Subcutaneous adipose tissue (tissue), 4 donors: ENCODE data around the gene PCGF1. TPM values are rescaled to one million over a fixed set of nuclear protein-coding genes. Genes with fewer than 3 reads are reported as not detected.

Experiments
- total RNA-seq, 4 donors: library from RNA; depleted of rRNA; stranded (reverse); fragments of >200 nt; gene quantifications; one replicate each; pipeline ENCODE4 v1.1.0, GENCODE V29; 2016
- TF ChIP-seq, protein P1 (sequence below): fragments of 450-650 bp; IDR thresholded peaks from one replicate; pipeline ENCODE4 v1.5.1; 2016; ENCODE audit warnings: low read depth, mild to moderate bottlenecking, control low read depth, antibody characterized with exemption, moderate library complexity

The PCGF1 gene
- 10 to 100 TPM in 2 of 4 donors, 1 to 10 TPM in 2; 6.4 to 17.8 (median 10.8) TPM for total RNA-seq

DNA sequence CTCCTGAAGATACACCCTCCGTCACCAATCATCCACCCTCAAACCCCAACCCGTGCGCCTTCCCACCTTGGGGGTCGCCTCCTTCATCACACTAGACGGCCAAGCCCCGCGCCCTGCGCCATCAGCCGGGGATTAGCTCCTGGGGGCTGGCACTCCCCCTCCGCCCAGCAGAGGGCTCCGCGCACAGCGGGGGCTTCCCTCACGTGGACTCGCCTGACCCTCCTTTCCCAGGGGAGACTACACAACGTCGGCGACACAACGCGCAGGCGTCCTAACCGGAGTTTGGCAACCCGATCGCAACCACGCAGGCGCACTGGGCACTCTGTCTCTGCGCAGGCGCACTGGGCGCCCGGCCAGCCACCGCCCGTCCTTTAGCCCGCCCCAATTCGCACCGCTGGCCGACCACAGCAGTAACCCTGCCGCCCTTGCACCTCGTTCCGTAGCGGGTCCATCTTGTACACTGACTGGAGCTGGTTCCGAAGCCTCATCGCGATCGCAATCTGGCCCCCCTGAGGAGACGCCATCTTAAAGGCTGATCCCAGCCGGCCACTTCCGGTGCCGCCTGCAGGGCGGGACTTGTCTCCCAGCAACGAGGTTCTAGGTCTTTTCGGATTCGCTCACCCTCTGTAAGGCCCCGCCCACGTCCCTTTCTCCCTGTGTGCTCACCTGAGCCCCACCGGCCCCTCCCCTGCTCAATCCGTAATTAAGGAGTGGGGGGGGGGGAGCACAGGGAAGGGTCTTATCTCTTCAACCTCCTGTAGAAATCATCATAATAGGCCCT, at the start of gene PCGF1:
TSS of gene PCGF1 (minus strand) at position 551 of the 781 bp plus-strand sequence. CDS start at position 524, 27 bp downstream.
- TF ChIP-seq, protein P1, sequence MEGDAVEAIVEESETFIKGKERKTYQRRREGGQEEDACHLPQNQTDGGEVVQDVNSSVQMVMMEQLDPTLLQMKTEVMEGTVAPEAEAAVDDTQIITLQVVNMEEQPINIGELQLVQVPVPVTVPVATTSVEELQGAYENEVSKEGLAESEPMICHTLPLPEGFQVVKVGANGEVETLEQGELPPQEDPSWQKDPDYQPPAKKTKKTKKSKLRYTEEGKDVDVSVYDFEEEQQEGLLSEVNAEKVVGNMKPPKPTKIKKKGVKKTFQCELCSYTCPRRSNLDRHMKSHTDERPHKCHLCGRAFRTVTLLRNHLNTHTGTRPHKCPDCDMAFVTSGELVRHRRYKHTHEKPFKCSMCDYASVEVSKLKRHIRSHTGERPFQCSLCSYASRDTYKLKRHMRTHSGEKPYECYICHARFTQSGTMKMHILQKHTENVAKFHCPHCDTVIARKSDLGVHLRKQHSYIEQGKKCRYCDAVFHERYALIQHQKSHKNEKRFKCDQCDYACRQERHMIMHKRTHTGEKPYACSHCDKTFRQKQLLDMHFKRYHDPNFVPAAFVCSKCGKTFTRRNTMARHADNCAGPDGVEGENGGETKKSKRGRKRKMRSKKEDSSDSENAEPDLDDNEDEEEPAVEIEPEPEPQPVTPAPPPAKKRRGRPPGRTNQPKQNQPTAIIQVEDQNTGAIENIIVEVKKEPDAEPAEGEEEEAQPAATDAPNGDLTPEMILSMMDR: no peak

DNA sequence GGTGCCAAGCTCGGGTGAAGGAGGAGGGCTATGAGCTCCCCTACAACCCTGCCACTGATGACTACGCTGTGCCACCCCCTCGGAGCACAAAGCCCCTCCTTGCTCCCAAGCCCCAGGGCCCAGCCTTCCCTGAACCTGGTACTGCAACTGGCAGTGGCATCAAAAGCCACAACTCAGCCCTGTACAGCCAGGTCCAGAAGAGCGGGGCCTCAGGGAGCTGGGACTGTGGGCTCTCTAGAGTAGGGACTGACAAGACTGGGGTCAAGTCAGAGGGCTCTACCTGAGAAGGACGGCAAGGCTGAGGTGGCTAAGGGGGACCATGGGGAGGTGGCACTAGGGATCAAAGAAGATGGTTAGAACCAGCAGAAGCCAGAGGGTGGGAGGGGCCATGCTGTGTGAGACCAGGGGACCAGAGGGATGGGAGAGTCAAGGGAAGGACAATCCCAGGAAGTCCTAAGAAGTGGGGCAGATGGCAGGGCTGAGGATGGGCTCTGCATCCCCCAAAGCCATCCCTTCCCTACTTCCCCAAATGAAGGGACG, 49.4 kb upstream of the PCGF1 start:
- TF ChIP-seq, protein P1: no peak

DNA sequence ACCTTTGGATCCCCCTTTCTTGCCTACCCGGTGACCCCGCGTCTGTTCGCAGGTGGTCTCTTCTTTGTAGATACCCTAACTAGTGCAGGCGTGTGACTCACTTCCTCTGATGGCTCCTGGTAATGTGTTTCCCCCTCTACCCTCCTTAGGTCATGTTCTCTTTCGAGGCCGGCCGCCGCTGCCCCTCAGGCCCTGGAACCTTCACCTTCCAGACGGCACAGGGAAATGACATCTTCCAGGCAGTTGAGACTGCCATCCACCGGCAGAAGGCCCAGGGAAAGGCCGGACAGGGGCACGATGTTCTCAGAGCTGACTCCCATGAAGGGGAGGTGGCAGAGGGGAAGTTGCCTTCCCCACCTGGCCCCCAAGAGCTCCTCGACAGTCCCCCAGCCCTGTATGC, 48.7 kb upstream of the PCGF1 start:
- TF ChIP-seq, protein P1: no peak

DNA sequence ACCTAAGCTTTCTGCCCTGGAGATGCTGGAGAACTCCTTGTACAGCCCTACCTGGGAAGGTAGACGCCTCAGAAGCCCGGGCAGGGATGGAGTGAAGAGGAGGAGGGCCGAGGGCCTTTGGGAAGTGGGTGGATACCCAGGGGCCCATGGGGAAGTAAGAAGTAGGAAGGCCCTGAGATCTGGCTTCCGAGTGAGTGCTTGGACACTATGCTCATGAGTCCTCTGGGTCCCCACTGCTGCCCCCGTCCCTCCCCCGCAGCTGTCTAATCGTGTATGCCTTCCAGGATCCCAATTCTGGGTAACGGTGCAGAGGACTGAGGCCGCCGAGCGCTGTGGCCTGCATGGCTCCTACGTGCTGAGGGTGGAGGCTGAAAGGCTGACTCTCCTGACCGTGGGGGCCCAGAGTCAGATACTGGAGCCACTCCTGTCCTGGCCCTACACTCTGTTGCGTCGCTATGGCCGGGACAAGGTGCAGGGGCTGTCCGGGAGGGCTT, 48.2 kb upstream of the PCGF1 start:
- TF ChIP-seq, protein P1: no peak

DNA sequence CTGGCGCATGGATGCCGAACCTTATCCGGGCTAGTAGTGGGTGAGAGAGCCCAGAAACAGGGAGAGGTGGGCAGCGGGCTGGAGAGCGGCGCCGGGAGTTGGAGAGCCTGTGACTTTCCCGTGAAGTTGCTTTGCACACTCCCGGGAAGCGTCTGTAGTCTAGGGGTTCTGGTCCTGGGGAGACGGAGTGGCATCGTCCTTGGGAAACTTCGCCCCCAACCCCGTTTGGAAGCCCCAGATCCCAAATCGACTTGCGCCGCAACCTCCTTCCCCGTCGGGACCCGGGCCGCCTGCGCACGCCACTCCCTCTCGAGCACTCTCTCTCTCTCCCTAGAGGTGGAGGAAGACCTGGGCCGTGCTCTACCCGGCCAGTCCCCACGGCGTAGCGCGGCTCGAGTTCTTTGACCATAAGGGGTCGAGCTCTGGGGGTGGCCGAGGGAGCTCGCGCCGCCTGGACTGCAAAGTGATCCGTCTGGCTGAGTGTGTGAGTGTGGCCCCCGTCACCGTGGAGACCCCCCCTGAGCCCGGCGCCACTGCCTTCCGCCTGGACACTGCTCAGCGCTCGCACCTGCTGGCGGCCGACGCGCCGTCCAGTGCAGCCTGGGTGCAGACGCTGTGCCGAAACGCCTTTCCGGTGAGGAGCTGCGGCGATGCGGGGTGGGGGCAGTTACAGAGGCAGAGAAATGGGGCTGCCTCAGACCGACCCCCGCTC, 47.5 kb upstream of the PCGF1 start:
- TF ChIP-seq, protein P1: no peak

DNA sequence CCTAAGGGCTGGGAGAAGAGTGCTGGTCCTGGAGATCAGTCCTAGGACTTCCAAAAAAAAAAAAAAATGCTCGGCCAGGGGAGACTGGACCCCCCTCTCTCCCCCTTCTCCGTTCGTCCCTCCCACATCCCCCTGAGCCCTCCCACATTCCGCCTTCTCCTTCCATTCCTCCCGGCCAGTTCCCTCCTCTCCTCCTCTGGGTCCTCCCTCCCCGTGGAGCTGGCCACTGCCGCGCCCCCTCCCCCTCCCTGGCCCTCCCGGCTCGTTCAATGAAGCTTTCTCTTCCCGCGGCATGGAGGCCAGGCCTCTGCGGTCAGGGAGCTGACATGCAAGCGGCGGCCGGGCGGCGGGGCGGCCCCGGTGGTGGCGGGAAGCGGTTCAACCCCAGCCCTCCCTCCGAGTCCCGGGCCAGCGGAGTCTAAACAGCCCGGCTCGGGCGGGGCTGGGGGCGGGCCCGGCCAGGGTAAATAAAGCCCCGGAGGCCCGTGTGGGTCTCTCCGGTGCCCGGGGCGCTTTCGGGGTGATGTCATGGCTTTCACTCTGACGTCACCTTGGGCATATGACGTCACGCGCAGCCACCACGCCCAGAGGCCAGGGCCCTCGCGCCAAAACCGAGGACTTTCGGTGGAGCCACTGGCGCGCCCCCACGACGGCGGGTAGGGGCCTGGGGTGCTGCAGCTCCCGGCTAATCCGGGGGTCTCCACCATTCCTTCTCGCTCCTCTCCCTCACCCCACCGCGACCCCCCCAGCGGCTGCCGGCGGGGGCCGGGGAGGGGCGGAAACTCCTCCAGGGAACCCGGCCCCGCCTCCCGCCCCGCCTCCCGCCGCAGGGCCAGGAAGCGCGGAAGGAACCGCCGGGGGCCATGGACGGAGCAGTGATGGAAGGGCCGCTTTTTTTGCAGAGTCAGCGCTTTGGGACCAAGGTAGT, 46.7 kb upstream of the PCGF1 start, which contains the start of the genes DOK1 and LOXL3:
TSS of gene DOK1 (plus strand) at position 829 of the 928 bp plus-strand sequence. CDS start at position 864, 35 bp downstream.
TSS of gene LOXL3 (minus strand) at position 51 of the 928 bp plus-strand sequence. CDS start 1,308 bp downstream, outside the sequence.
- TF ChIP-seq, protein P1: no peak
